Memory B cell (primary cell): ENCODE measurements around the gene COG5.

ENCODE experiments used
- ATAC-seq: fragments of 150-1000 bp; cut with Tn5 transposase; 2 replicates; pipeline ENCODE4 v1.10.0; 2021; ENCODE audit warnings: low read depth, mild to moderate bottlenecking, moderate library complexity
- DNase-seq, 2 donors: peaks; one replicate each; pipeline ENCODE4 v3.0.0; 2022; ENCODE audit warnings: low spot score in 2 of 2
- H3K27ac Mint-ChIP-seq: one replicate; pipeline ENCODE4 v1.8.0; 2022; ENCODE audit warnings: mild to moderate bottlenecking, moderate library complexity, mixed read lengths
- H3K27me3 Mint-ChIP-seq: one replicate; pipeline ENCODE4 v1.8.0; 2022; ENCODE audit warnings: mixed read lengths
- H3K36me3 Mint-ChIP-seq: one replicate; pipeline ENCODE4 v1.8.0; 2022; ENCODE audit warnings: mild to moderate bottlenecking, mixed read lengths
- H3K4me1 Mint-ChIP-seq: one replicate; pipeline ENCODE4 v1.8.0; 2022; ENCODE audit warnings: mixed read lengths
- H3K4me3 Mint-ChIP-seq: one replicate; pipeline ENCODE4 v1.8.0; 2022; ENCODE audit warnings: mild to moderate bottlenecking, moderate library complexity, mixed read lengths
- H3K9me3 Mint-ChIP-seq: one replicate; pipeline ENCODE4 v1.8.0; 2022; ENCODE audit warnings: mixed read lengths

Gene COG5

GRCh38 chr7:107446531-107446930 is 117.2 kb downstream of the COG5 start:
- Mint-ChIP-seq H3K27me3 (no peaks in the 10 kb centered on the region), H3K36me3 (peaks cover 22% of the 10 kb centered on the region), H3K4me3 (no peak overlapping the region), H3K4me1 (peaks cover 6% of the 10 kb centered on the region), H3K27ac (no peak overlapping the region), H3K9me3 (no peaks in the 10 kb centered on the region)
- ATAC-seq (no peak), DNase-seq (no peak)

DNA sequence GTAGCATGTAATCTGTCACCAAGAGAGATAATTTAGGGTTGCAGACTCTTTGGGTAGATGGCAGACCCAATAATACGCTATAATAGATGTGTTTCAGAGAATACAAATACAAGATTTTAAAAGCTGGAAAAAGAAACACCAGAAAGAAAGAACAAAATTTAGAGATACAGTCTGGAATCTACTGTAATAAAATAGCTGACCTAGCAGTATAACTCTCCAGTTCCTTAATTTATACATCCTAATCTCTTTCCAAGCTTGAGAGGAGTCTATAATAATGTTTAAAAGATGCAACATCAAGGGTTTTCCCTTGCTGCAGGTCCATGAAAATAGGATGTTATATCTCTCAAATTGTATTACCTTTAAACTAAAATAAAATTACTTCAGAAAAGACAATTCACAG is 121.0 kb downstream of the COG5 start:
- DNase-seq (no peak), ATAC-seq (no peak)
- H3K4me3 Mint-ChIP-seq = no peak overlapping the region
- H3K9me3 Mint-ChIP-seq = no peaks in the 10 kb centered on the region
- no peaks in the 10 kb centered on the region for H3K27me3 Mint-ChIP-seq
- H3K36me3 Mint-ChIP-seq = peaks cover 13% of the 10 kb centered on the region
- H3K4me1 Mint-ChIP-seq = peaks cover 4% of the 10 kb centered on the region
- H3K27ac Mint-ChIP-seq = no peak overlapping the region

- peaks cover 12% of the 10 kb centered on the region for H3K36me3 Mint-ChIP-seq
- no peak overlapping the region for H3K27ac Mint-ChIP-seq
- no peak overlapping the region for H3K4me3 Mint-ChIP-seq
- H3K9me3 Mint-ChIP-seq = no peaks in the 10 kb centered on the region
- peaks cover 4% of the 10 kb centered on the region for H3K4me1 Mint-ChIP-seq
- H3K27me3 Mint-ChIP-seq = no peaks in the 10 kb centered on the region
- no peak for DNase-seq
- no peak for ATAC-seq
Measured at GRCh38 chr7:107441581-107442422, 121.9 kb downstream of the COG5 start.

DNA sequence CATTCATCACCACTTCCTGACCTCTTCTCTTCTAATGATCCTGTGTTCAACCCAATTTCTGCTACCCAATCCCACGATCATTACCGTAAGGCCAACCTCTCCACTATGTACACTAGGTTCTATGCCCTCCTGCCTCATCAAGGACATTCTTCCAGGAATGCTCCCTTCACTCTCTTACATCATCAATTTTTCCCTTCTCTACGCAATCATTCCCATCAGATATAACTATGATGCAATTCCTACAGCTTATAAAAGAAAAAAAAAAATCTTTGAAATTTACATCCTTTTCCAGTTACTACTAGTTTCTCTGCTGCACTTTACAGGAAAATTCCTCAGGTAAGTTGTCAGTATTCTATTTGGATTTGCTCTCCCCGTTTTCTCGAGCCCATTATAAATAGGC is 124.7 kb downstream of the COG5 start:
- Mint-ChIP-seq H3K27ac (no peak overlapping the region), H3K4me1 (peaks cover 7% of the 10 kb centered on the region), H3K9me3 (peaks cover 5% of the 10 kb centered on the region), H3K36me3 (peaks cover 23% of the 10 kb centered on the region), H3K27me3 (no peaks in the 10 kb centered on the region), H3K4me3 (no peak overlapping the region)
- no peak for DNase-seq
- no peak for ATAC-seq

- no peak overlapping the region for H3K4me3 Mint-ChIP-seq
Measured at GRCh38 chr7:107435749-107436148, 128.0 kb downstream of the COG5 start.

GRCh38 chr7:107432261-107432660 is 131.5 kb downstream of the COG5 start:
- peaks cover 9% of the 10 kb centered on the region for H3K4me1 Mint-ChIP-seq
- no peak overlapping the region for H3K4me3 Mint-ChIP-seq
- no peaks in the 10 kb centered on the region for H3K27me3 Mint-ChIP-seq
- DNase-seq (no peak), ATAC-seq (no peak)
- peaks cover 9% of the 10 kb centered on the region for H3K9me3 Mint-ChIP-seq
- peaks cover 33% of the 10 kb centered on the region for H3K36me3 Mint-ChIP-seq
- no peak overlapping the region for H3K27ac Mint-ChIP-seq

More at GRCh38 chr7:107435749-107436148, 128.0 kb downstream of the COG5 start:
- Mint-ChIP-seq H3K4me1 (peaks cover 8% of the 10 kb centered on the region), H3K27me3 (no peaks in the 10 kb centered on the region), H3K27ac (no peak overlapping the region), H3K9me3 (peaks cover 8% of the 10 kb centered on the region), H3K36me3 (peaks cover 21% of the 10 kb centered on the region)
- ATAC-seq = no peak
- no peak for DNase-seq

GRCh38 chr7:107430057-107430456 is 133.7 kb downstream of the COG5 start:
- Mint-ChIP-seq H3K4me1 (peaks cover 5% of the 10 kb centered on the region), H3K36me3 (peaks cover 29% of the 10 kb centered on the region), H3K9me3 (peaks cover 5% of the 10 kb centered on the region), H3K4me3 (no peak overlapping the region), H3K27me3 (no peaks in the 10 kb centered on the region), H3K27ac (no peak overlapping the region)
- ATAC-seq (no peak), DNase-seq (no peak)

GRCh38 chr7:107428642-107429041 is 135.1 kb downstream of the COG5 start:
- H3K4me3 Mint-ChIP-seq = no peak overlapping the region
- no peak overlapping the region for H3K27ac Mint-ChIP-seq
- H3K36me3 Mint-ChIP-seq = peaks cover 27% of the 10 kb centered on the region
- no peak for ATAC-seq
- H3K9me3 Mint-ChIP-seq = peaks cover 4% of the 10 kb centered on the region
- DNase-seq = no peak
- no peaks in the 10 kb centered on the region for H3K27me3 Mint-ChIP-seq
- peaks cover 5% of the 10 kb centered on the region for H3K4me1 Mint-ChIP-seq

GRCh38 chr7:107427462-107427861 is 136.3 kb downstream of the COG5 start:
- peaks cover 2% of the 10 kb centered on the region for H3K9me3 Mint-ChIP-seq
- peaks cover 24% of the 10 kb centered on the region for H3K36me3 Mint-ChIP-seq
- DNase-seq (no peak), ATAC-seq (no peak)
- no peak overlapping the region for H3K4me3 Mint-ChIP-seq
- H3K27me3 Mint-ChIP-seq = no peaks in the 10 kb centered on the region
- peaks cover 5% of the 10 kb centered on the region for H3K4me1 Mint-ChIP-seq
- no peak overlapping the region for H3K27ac Mint-ChIP-seq

GRCh38 chr7:107414198-107414597 is 149.5 kb downstream of the COG5 start:
- Mint-ChIP-seq H3K27ac (no peak overlapping the region), H3K4me1 (peaks cover 11% of the 10 kb centered on the region), H3K9me3 (no peaks in the 10 kb centered on the region), H3K36me3 (peaks cover 13% of the 10 kb centered on the region), H3K27me3 (no peaks in the 10 kb centered on the region), H3K4me3 (no peak overlapping the region)
- DNase-seq (no peak), ATAC-seq (no peak)

DNA sequence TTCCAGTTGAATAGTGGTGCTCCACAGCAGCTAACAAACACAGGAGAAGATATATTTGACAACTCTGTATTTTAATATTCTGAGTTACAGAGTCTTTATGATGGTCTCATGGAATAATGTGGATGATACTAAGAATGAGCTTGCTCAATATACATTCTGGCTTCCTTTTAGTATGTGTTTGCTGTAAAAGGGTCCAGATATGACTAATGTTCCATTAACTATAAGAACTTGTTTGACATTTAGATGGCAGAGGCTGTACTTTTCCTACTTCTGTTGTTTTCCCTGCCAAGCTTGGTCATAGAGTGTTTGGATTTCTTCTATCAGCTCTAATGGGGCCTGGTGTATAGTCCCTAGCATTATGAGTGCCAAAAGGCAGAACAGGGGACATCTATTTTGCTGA is 155.4 kb downstream of the COG5 start:
- DNase-seq (no peak), ATAC-seq (no peak)
- Mint-ChIP-seq H3K4me1 (peaks cover 11% of the 10 kb centered on the region), H3K27ac (no peak overlapping the region), H3K4me3 (no peak overlapping the region), H3K27me3 (no peaks in the 10 kb centered on the region), H3K36me3 (peaks cover 27% of the 10 kb centered on the region), H3K9me3 (no peaks in the 10 kb centered on the region)

DNA sequence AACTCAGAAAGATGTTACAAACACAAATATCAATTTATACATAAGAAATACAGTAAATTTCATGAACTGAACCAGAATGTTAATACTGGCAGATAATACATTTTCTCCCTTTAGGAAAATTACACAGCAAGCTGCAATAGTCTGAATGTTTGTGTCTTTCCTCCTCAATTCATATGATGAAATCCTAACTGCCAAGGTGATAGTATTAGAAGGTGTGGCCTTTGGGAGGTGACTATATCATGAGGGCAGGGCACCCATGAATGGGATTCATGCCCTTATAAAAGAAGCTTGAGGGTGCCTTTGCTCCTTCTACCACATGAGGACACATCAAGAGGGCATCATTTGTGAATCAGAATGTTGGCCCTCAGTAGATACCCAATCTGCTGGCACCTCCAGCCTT is 158.2 kb downstream of the COG5 start:
- no peaks in the 10 kb centered on the region for H3K9me3 Mint-ChIP-seq
- peaks cover 10% of the 10 kb centered on the region for H3K4me1 Mint-ChIP-seq
- ATAC-seq (no peak), DNase-seq (no peak)
- H3K27me3 Mint-ChIP-seq = no peaks in the 10 kb centered on the region
- no peak overlapping the region for H3K27ac Mint-ChIP-seq
- H3K36me3 Mint-ChIP-seq = peaks cover 32% of the 10 kb centered on the region
- H3K4me3 Mint-ChIP-seq = no peak overlapping the region

GRCh38 chr7:107404740-107405537 is 158.8 kb downstream of the COG5 start:
- ATAC-seq (no peak), DNase-seq (no peak)
- Mint-ChIP-seq H3K27me3 (no peaks in the 10 kb centered on the region), H3K9me3 (no peaks in the 10 kb centered on the region), H3K27ac (no peak overlapping the region), H3K4me1 (peaks cover 9% of the 10 kb centered on the region), H3K4me3 (no peak overlapping the region), H3K36me3 (peaks cover 31% of the 10 kb centered on the region)

GRCh38 chr7:107398161-107398560 is 165.6 kb downstream of the COG5 start:
- DNase-seq (no peak), ATAC-seq (no peak)
- H3K9me3 Mint-ChIP-seq = peaks cover 2% of the 10 kb centered on the region
- no peak overlapping the region for H3K27ac Mint-ChIP-seq
- H3K27me3 Mint-ChIP-seq = no peaks in the 10 kb centered on the region
- peaks cover 21% of the 10 kb centered on the region for H3K36me3 Mint-ChIP-seq
- H3K4me3 Mint-ChIP-seq = no peak overlapping the region
- peaks cover 4% of the 10 kb centered on the region for H3K4me1 Mint-ChIP-seq
